ENCODE measurements around the gene BICD2.

- no peak for TF ChIP-seq CTCF (IDR thresholded peaks at IDR 0.05)
- no peak for TF ChIP-seq EZH2 (IDR thresholded peaks at IDR 0.05; ENCODE audit: borderline replicate concordance, insufficient read depth, low read depth, low read length, poor library complexity, severe bottlenecking)
Observed at GRCh38 chr9:92807757-92808725, 43.4 kb upstream of the BICD2 start.
